A204.1 (cell line): ENCODE results near the gene CHST3.

Source experiments
- FAIRE-seq: peaks from 2 replicates; lab custom pipeline; 2012; peaks lifted over from hg19 to GRCh38; lab: Jason Lieb, UNC

The CHST3 gene

GRCh38 chr10:72058347-72058898 is 94.2 kb downstream of the CHST3 start:
- FAIRE-seq: no peak

- no peak for FAIRE-seq
These were observed 95.0 kb downstream of the CHST3 start for GRCh38 chr10:72058989-72059842.

GRCh38 chr10:72059843-72060822 is 95.9 kb downstream of the CHST3 start:
- FAIRE-seq: no peak

DNA sequence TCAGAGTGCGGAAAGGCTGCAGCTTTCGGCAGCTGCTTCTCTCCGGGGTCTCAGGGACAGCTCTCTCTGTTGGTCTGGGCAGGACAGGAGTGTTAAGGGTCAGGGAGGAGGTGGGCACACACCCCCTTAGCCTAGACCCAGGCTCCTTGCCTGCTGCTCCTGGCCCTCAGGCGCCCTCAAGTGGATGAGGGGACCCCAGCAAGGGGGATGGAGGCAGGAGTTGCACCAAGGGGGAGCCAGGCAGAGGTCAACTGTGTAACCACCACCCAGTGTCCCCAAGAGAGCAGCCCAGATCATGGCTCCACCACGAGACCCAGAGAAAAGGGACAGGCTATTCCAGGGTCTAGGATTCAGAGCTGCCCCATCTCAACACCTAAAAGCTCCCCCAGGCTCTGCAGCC is 97.3 kb downstream of the CHST3 start:
- no peak for FAIRE-seq

- no peak for FAIRE-seq
These were observed 97.7 kb downstream of the CHST3 start for GRCh38 chr10:72061930-72062329.

GRCh38 chr10:72062382-72062781 is 98.2 kb downstream of the CHST3 start:
- no peak for FAIRE-seq
